ENCODE data around the gene CPA4.
"Not testable (repeated sequence)": the region's sequence is repeated elsewhere in the genome, so short reads cannot be mapped to it uniquely, and the experiment has no call there.

Gene CPA4

GRCh38 chr7:130303551-130303950 lies 10.6 kb downstream of the CPA4 start:
- no peak for DNase-seq (ENCODE audit: low spot score)
- TF ChIP-seq CTCF (IDR thresholded peaks at IDR 0.05; ENCODE audit: extremely low read depth, missing control alignments) = no peak

- DNase-seq (ENCODE audit: low spot score) = no peak
- TF ChIP-seq CTCF (IDR thresholded peaks at IDR 0.05; ENCODE audit: extremely low read depth, missing control alignments) = no peak
These were observed 11.0 kb downstream of the CPA4 start for GRCh38 chr7:130303982-130304381.

GRCh38 chr7:130304878-130305277 lies 11.9 kb downstream of the CPA4 start:
- DNase-seq (ENCODE audit: low spot score) = no peak
- TF ChIP-seq CTCF (IDR thresholded peaks at IDR 0.05; ENCODE audit: extremely low read depth, missing control alignments) = no peak

GRCh38 chr7:130305433-130306042 lies 12.6 kb downstream of the CPA4 start:
- DNase-seq (ENCODE audit: low spot score) = no peak
- TF ChIP-seq CTCF (IDR thresholded peaks at IDR 0.05; ENCODE audit: extremely low read depth, missing control alignments) = no peak

- peak; percentile 28 for DNase-seq (ENCODE audit: low spot score)
- TF ChIP-seq CTCF (IDR thresholded peaks at IDR 0.05; ENCODE audit: extremely low read depth, missing control alignments) = no peak
These were observed 17.0 kb downstream of the CPA4 start for GRCh38 chr7:130309986-130310385.

GRCh38 chr7:130314305-130314704 lies 21.3 kb downstream of the CPA4 start:
- TF ChIP-seq CTCF (IDR thresholded peaks at IDR 0.05; ENCODE audit: extremely low read depth, missing control alignments) = no peak
- DNase-seq (ENCODE audit: low spot score) = no peak

GRCh38 chr7:130319541-130319940 lies 26.6 kb downstream of the CPA4 start:
- TF ChIP-seq CTCF (IDR thresholded peaks at IDR 0.05; ENCODE audit: extremely low read depth, missing control alignments) = no peak
- DNase-seq (ENCODE audit: low spot score) = no peak

GRCh38 chr7:130321542-130322229 lies 28.7 kb downstream of the CPA4 start:
- not testable (repeated sequence) for DNase-seq (ENCODE audit: low spot score)

Data from GM20000 (cell line).